CD1c-positive myeloid dendritic cell (primary cell): Measurements from ENCODE around the gene ARHGAP32.
A peak's percentile ranks its signal among the peaks of the same experiment; 100 is the strongest.

ENCODE experiments used
- DNase-seq: peaks from one replicate; pipeline ENCODE4 v3.0.0-alpha.2; 2016; ENCODE audit errors: extremely low spot score

ARHGAP32 gene

GRCh38 chr11:129192150-129192549 is at the start of gene ARHGAP32:
Gene ARHGAP32, minus strand, starts transcription at chr11:129192325. Its CDS starts 127 bp downstream, at chr11:129192198.
- no peak for DNase-seq

DNA sequence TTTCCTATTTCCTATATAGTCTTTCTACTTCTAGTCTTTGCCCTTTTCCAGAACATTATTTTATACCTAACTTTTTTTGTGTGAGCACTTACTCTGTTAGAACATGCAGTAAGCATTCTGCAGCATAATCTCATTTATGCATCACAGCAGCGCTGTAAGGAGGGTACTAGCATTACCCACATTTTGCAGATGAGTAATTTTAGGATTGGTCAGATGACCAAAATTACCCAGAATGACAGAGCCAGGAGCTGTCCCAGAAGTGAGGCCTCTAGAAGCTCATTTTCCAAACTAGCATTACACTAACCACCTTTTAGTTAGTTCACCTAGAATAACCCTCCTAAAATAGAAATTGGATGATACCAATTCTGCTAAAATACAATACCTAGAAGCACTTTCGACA is 47.1 kb upstream of the ARHGAP32 start:
- no peak for DNase-seq

DNA sequence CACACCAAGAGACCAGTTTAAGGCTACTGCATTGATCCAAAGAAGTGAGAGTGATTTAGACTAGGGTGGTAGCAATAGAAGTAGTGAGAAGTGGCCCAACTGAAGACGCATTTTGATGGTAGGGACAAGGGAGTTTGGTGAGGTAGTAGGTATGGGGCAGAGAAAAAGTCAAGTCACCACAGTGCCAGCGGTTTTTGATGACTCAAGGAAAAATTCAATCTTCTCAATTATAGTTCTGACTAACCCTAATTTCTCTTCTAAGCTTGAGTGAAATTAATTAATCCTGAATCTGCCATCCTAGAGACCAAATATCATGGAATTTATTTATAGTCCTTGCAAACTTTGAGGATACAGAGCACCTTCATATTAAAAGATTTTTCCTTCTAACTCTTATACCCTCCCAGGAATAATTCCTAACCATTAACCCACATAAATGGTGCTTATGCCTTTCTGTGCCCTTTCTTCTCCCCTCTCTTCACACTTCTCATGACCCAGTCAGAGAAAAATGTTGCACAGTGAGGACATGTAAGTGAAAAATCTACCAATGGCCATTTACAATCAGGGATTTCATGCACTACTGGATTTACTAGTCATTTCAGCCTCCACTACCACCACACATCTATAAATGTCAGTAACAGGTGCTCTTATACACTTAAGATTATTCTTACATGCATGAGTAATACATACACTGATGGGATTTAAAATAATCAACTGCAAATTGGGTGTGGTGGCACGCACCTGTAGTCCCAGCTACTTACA is 45.9 kb upstream of the ARHGAP32 start:
- no peak for DNase-seq

DNA sequence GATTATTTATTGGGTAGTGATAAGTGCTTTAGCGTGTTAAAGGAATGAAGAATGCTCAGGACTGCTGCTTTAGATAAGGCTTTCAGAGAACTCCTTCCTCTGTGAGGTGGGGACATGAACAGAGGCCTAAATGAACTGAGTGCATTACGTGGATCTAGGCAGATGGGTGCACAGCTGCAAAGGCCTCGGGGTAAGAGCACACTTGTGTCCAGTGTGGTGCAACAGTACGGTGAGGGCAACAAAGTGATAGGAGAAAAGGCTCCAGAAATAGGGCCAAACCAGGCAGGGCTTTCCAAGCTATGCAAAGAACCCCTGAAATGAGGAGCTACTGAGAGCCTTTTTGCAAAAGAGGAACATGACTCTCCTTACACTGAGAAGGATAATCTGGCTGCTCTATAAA is 45.3 kb upstream of the ARHGAP32 start:
- DNase-seq, result no peak

- no peak for DNase-seq
Observed at GRCh38 chr11:129236850-129237249, 44.7 kb upstream of the ARHGAP32 start.

DNA sequence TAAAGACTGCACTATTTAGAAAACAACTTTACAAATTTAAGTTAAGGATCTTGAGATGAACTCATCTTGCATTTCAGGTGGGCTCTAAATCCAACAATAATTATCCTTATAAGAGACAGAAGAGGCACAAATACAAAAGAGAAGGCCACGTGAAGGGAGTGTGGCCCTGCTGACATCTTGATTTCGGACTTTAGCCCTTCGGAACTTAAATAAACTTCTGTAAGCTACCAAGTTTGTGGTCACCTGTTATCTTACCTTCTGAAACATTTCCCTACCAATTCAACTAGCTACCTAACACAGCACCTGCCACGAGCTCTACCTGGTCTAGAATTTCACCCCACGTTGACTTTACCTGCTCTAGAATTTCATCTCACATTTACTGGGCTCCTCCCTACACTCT is 42.9 kb upstream of the ARHGAP32 start:
- no peak for DNase-seq

GRCh38 chr11:129230006-129230405 is 37.9 kb upstream of the ARHGAP32 start:
- peak; percentile 31 for DNase-seq

DNA sequence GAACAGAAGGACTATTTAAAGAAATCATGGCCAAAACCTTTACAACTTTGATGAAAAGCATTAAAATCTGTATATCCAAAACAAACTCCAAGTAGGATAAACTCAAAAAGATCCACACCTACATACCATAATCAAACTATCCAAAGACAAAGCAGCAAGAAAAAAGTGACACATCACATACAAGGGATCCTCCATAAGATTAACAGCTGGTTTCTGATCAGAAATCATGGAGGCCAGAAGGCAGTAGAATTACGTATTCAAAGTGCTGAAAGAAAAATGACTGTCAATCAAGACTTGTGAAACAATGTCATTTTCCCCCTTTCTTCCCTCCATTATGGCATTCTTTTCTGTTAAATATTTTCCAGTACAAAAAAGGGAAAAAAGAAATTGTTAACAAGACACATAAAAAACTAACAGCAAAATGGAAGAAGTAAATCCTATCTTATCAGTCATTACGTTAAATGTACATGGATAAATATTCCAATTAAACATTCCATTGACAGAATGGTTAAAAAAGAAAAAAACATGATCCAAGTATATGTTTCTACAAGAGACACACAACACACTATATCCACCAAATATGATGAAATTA is 34.2 kb upstream of the ARHGAP32 start:
- no peak for DNase-seq

GRCh38 chr11:129225190-129225589 is 33.1 kb upstream of the ARHGAP32 start:
- no peak for DNase-seq

GRCh38 chr11:129224538-129224937 is 32.4 kb upstream of the ARHGAP32 start:
- DNase-seq, result no peak

GRCh38 chr11:129223701-129224149 is 31.6 kb upstream of the ARHGAP32 start:
- DNase-seq, result no peak

DNA sequence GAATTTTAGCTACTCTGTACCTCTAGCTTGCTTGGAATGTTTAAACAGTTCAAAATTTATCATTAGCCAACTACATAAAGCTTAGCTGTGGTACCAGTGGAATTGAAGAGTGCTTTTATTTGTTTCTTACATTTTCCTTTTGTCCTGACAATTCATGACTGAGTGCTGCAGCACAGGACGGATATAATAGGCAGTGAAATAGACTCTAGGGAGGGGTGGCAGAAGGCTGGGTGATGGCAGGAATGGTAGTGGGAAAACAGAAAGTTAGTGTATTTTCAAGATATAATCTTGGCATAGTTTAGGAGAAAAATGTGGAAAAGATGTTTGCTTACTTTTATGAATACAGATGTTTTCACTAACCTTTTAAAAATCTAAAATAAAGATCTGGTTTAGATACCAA is 31.1 kb upstream of the ARHGAP32 start:
- DNase-seq, result no peak

DNA sequence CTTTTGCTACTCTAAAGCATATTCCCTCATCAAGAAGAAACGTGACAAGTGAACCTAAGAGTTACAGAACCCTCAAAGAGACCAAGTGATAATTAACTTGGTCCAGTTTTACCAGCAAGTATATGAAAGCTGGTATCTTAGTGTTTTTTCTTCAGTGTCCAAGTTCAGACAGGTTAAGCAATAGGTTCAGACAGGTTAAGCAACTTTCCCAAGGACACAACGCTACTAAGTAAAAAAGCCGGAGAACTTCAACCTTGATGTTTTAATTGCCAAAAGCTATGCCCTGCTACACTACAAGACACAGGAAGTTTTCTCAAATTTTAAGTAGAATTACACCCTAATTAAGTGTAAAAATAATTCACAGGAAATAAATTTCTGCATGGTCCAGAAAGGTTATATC is 30.0 kb upstream of the ARHGAP32 start:
- DNase-seq, result no peak

- DNase-seq, result no peak
Observed at GRCh38 chr11:129215506-129216245, 23.6 kb upstream of the ARHGAP32 start.

DNA sequence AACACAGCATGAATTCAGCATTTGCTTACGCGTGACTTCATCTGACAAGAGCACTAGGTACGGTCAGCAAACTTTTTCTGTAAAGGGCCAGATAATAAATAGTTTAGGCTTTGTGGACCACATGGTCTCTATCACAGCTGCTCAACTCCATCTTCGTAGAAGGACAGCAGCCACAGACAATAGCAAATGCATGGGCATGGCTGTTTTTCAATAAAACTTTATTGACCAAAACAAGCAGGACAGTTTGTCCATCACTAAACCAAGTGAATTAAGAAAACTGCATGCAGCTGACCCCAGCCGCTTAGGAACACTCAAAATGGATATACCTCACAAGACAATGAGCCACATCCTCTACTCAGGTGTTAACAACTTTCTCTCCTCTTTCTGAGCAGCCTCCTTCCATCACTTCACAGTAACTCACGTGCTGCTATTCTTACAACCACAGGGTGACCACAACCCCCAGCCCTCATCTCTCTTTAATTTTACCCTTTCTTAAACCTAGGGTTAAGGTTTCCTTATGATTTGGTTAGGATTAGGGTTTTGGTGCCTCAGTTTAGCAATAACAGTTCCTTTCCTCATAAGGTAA is 22.7 kb upstream of the ARHGAP32 start:
- no peak for DNase-seq

- no peak for DNase-seq
Observed at GRCh38 chr11:129213261-129213660, 21.1 kb upstream of the ARHGAP32 start.

DNA sequence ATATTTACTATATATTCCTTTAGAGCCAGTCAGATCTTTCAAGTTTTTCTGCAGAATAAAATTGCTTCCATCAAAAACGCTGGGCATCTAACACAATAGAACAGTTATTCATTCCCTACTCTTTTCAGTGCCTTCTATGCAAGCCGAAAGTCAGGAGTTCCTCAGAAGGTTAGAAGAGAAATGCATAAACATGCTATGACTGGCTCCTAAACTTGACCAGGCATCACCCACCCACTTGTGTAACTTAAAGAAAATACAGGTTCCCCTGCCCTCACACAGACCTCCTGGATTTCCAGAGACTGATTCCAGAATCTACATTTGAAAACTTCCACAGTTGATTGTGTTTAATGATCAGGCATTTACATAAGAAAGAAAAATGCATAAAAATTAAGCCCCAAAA is 19.3 kb upstream of the ARHGAP32 start:
- no peak for DNase-seq

GRCh38 chr11:129210831-129211181 is 18.7 kb upstream of the ARHGAP32 start:
- DNase-seq, result no peak

- DNase-seq, result no peak
Observed at GRCh38 chr11:129209891-129210830, 18.0 kb upstream of the ARHGAP32 start.

DNA sequence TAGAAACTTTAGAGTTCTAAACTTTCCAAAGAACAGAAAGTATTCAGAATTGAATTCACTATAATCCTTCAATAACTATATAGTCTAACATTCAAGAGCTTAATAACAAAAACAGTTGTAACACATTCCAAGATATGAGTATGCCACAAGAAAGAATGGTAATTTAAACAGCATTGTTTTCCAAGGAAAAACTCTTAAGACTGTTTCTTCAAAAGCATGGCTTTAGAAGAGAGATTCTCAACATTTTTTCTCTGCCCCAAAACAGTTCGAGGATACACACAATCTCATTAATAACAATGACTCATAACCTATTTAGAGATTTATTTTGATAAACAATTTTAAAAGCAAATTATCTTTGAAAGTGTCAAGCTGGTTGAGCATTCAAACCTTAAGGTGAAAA is 16.7 kb upstream of the ARHGAP32 start:
- DNase-seq, result no peak

GRCh38 chr11:129204150-129204838 is 12.2 kb upstream of the ARHGAP32 start:
- no peak for DNase-seq
